Fibroblast of upper back skin (primary cell): ENCODE data around the gene ATP6AP1.
"Not testable (repeated sequence)": the region's sequence is repeated elsewhere in the genome, so short reads cannot be mapped to it uniquely, and the experiment has no call there.

ENCODE experiments used
- DNase-seq: peaks from one replicate; pipeline ENCODE4 v3.0.0-alpha.2; 2013

The ATP6AP1 gene

DNA sequence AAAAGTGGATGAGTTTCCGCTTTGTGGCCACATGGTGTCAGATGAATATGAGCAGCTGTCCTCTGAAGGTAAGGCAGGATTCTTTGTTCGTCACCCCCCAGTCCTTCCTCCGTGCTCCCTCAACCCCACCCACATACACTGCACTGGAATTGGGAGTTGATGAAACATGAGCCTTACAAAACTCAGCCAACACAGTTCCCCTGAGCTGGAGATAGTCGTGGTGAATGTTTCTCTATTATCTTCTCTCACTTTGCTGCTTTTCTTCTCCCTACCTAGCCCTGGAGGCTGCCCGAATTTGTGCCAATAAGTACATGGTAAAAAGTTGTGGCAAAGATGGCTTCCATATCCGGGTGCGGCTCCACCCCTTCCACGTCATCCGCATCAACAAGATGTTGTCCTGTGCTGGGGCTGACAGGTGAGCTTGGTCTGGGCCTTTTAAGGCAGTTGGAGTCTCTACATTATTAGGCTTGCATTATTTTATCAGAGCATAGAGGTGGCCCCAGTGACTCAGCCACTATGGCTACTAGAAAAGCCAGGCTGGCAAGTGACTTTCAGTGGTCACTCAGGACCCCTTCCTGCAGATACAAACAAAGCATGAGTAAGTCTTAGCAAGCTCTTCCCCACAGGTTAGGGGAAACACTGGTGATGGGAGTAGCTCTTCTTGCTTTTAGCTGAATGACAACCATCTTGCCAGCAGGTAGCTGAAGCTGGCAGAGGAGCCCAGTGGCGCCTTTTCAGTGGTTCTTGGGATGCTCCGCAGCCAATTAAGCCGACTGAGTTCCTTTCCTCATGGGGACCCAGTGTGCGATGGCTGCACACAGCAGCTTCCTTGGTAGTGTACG, 28.7 kb upstream of the ATP6AP1 start:
- DNase-seq, result no peak

DNA sequence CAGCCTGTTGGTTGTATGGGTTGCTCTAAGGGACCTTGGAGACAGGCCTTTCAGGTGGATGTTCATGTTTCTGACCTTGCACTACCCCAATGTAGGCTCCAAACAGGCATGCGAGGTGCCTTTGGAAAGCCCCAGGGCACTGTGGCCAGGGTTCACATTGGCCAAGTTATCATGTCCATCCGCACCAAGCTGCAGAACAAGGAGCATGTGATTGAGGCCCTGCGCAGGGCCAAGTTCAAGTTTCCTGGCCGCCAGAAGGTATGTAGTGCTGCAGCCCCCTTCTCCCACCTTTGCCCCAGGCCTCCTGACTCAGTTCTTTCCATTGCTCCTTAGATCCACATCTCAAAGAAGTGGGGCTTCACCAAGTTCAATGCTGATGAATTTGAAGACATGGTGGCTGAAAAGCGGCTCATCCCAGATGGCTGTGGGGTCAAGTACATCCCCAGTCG, 28.1 kb upstream of the ATP6AP1 start:
- DNase-seq, result not testable (repeated sequence)

DNA sequence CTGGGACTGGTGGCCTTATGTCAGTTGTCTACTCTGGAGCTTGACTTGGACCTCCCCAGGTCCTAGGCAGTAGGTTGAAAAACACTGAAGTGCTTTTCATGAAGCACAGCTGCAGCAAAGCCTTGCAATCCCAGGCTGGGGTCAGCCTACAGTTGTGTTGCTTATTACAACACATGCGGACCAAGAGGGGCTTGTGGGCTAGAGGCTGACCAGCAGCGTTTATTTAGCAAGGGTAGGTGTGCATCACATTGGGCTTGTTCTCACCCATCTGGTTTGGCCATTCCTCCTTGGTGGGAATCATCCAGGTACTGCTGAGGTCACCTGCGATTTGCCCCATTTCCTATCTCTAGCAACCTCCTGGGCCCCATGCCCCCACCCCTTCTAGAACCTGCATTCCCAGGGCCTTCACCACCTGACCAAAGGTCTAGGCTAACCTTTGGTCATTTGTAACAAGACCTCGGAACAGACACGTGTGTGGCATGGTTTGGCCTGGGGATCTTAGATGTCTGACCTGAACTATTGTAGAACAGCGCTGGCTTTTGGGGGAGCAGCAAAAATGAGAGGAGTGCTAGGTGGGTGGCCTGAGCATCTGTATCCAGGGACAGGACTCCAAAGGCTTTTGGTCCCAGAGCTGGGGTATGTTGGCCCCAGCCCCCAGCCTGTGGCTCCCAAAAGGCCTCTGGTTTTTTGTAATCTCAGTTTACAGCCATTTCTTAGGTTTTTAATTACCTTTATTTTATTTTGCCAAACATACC, 27.3 kb upstream of the ATP6AP1 start:
- peak; percentile 40 for DNase-seq

DNA sequence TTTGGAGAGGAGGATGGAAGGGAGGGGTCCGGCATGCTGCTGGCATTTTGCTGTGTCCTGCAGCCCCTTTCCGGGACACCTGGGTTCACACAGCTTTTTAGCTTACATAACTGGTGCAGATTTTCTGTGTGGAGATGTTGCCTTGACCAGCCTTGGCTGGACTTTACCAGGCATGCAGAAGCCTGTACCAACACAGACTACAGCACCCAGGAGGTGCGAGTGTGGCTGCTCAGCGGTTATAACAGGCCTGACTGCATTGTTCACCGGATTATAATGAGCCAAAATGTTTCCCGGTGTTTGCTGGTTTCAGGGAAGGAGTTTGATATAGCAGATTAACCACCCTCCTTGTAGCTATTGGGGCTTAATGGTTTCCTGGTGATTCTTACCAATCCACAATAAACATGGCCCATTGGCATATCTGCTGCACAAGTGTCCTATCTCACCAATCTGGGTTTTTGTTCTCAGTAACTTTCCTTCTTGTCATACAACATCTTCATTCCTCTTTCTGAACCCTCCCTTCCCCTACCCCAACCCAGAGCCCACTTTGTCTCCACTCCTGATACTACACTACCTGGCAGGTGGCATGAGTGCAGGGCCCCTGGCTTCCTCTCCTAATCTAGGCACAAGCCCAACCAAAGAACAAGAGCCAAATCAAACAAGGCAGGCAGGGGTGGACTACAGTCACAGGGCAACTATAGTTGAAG, 26.4 kb upstream of the ATP6AP1 start:
- DNase-seq, result no peak

DNA sequence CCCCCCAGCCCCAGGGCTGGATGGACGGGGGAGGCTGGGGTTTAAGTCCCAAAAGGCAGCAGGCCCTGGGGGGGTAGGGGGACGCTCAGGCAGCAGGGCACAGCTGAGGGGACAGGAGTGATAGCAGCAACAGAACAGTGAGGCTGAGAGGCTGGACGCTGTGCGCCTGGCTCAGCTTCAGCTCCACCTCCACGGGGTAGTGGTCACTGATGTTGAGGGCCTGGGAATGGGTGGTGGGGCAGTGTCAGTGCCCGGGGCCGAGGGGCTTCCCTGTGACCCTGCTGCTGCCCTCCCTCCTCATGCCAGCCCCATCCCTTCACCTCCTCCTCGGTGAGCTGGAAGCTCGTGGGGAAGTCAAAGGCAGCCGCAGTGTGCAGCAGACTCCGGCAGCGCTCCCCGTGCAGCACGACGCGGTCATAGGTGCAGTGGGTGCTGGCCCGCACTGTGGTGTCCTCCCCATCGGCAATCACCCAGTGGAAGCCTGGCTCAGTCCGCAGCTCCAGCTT, 25.8 kb upstream of the ATP6AP1 start:
- no peak for DNase-seq

DNA sequence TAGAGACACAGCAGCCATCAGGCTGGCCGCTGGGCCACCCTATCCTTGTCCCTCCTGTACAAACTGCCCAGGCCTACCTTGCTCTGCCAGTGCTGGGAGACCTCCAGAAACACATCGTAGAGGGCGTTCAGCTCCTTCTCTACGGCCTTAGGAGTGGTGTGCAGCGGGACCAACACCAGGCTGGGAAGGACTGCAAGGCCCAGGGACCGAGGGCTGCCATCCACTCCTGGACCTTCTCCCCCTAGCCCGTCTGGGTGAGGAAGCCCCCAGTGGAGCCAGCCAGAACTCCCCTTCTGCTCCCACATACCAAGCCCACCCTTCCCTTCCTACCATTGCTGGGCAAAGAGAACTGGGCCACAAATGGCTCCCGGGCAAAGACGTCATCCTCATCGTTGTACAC, 25.3 kb upstream of the ATP6AP1 start:
- no peak for DNase-seq

DNA sequence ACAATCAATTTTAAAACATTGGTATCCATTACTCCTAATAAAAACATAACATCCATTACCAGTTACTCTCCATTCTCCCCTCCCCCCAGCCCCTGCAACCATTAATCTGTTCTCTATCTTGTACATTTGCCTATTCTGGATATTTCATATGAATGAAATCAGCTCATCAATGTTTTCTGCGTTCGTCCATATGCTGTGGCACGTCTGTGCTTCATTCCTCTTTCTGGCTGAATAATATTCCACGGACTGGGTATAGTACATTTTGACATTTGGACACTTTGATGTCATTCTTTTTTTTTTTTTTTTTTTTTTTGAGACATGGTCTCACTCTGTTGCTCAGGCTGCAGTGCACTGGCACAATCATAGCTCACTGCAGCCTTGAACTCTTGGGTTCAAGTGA, 24.6 kb upstream of the ATP6AP1 start:
- no peak for DNase-seq

DNA sequence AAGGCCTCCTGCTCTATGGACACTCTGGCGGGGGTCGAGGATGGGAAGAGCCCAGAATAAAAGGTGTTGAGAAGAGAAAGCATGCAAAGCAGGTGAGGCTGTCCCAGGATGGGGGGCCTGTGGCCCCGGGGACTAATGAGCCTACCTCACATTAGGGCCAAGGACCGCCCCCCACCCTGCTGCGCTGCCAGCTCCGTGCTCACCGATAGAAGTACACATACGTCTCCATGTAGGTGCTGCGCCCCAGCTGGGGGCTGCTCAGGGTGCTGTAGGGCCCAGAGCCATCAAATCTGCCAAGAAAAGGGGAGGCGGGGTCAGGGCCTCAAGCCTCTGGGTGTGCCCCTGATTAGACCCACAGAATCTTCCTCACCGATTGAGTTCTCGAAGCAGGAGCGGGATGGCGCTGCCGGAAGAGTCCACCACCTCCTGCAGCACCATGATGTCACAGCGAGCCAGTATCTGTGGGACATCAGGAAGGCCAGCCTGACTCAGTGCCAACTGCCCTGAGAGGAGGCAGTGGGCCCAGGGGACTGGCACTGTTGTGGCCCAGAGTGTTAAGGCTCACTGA, 23.8 kb upstream of the ATP6AP1 start:
- no peak for DNase-seq

DNA sequence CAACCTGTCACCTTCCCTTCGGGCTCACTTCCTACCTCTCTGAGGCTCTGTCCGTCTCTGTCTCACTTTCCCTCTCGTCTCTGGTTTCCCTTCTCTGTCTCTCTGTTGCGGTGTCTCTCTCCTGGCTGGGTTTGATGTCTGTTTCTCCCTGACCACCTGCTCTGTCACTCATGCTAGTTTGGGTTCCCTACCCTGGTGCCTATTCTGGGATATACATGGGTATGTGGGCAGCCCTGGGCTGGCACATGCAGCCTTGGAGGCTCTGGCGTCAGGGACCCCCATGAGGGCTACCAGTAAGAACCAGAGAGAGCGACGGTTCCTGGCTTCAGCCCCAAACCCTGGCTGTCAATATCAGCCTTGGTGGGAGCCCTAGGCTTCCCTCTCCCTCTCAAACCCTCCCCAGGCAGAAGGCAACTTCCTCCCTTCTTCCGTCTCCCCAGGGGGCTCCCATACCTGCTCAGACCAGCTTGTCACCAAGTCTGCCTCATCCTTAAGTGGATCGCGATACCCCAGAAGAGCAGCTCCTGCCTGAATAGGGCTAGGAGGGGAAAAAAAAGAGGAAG, 19.7 kb upstream of the ATP6AP1 start:
- DNase-seq, result no peak

DNA sequence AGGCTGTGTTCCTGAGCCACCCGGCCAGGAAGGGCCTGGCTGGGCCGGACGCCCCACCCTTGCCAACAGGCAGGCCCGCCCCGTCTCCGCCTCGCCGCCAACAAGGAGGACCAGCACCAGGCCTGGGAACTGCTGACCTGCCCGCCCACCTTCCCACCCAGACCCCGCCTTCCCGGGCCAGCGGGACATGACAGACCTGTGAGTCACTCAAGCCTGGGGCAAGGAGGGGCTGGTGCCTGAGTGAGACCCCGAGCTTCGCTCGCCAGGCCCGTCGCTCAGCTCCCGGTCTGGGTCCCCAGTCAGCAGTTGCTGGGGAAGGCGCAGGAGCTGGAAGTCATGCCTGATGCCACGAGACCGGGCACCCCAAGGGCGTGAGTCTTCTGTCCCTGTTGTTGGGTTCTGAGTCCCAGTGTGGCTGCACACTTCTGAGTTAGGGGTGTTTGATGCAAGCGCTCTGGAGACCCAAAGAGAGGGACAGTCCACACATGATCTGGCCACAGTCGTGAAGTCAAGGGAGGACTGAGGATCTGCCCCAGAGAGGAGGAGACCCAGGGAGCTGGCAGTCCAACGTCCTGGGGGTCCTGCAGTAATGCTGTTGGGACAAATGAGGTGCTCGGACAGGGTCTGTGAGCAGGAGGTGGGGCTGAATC, 19.1 kb upstream of the ATP6AP1 start, which contains the start of gene DNASE1L1:
Gene DNASE1L1 (minus strand): TSS at position 33 of the 650 bp plus-strand sequence. CDS start 3,686 bp downstream, outside the sequence.
- peak; percentile 81 for DNase-seq

DNA sequence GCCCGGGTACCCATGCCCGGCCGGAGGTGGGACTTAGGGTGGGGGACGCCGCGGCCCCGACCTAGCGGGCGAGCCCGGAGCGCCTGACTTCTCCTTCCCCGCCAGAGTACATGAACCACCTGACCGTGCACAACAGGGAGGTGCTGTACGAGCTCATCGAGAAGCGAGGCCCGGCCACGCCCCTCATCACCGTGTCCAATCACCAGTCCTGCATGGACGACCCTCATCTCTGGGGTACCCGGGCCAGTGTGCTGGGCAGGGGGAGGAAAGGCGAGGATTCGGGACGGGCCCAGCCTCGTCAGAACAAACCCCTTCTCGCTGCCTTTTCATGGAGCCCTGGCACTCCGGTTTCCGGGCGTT, 16.5 kb upstream of the ATP6AP1 start:
- no peak for DNase-seq

DNA sequence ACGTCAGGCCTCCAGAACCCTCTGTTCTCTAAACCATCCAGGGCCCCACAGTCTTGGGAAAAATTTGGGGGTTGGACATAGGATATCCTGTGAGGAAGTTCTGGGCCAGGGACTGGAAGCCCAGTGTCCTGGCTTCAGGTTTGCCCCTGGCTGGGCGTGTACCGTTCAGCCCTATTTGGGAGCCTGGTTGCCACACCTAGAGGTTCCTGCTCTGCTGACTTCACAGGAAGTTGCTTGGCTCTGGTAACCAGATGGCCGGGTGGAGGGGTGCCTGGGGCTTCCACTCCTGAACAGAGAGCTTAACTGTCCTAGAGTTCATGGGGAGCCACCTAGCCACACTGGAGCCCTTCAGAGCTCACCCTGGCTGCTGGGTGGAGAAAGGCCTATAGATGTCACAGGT, 16.0 kb upstream of the ATP6AP1 start:
- DNase-seq, result no peak

DNA sequence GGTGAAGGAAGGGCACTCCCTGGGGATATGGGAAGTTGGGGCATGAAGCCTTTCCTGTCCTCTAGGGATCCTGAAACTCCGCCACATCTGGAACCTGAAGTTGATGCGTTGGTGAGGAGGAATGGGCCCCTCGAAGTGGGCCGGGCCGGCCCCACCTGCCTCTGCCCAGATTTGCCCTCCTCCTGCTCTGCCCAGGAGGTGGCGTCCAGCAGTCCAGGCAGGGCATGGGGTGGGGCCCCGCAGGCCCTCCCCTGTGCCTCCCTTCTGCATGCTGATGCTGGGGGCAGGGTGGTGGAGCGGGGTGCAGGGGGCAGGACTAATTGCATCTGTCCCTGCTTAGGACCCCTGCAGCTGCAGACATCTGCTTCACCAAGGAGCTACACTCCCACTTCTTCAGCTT, 15.3 kb upstream of the ATP6AP1 start:
- DNase-seq, result no peak

DNA sequence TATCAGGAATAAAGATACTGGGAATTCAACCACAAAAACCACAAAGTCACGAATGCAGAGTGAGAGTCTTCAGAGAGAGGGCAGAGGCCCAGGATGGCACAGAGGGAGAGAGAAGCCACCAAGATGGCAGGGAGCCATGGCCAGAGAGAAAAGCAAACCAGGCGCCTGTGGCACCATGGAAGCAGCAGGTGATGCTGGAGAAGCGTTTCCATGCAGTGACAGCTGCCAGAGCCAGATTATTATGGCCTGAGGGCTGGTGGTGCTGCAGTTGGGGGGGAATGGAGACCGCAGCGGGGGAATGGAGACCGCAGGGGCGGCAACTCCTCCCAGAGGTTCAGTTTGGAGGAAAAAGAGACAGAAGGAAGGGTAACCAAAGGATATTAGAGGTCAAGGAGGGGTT, 11.3 kb upstream of the ATP6AP1 start:
- no peak for DNase-seq

DNA sequence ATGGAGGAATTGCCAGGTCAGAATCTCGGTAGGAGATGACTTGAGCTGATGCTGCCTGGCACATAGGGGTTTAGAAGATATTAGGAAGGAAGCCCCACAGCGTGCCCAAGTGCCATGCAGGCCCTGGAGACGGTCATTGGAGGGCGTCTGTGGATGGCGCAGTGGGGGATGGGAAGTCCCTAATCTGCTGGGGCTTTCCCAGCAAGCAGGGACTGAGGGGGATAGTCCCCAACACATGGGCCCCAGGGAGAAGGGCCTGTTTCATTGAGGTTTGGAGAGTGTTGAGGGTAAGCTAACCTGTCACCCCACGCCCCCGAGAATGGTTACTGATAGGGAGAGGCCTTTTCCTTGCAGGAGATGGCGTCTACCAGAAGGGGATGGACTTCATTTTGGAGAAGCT, 9.3 kb upstream of the ATP6AP1 start:
- no peak for DNase-seq

DNA sequence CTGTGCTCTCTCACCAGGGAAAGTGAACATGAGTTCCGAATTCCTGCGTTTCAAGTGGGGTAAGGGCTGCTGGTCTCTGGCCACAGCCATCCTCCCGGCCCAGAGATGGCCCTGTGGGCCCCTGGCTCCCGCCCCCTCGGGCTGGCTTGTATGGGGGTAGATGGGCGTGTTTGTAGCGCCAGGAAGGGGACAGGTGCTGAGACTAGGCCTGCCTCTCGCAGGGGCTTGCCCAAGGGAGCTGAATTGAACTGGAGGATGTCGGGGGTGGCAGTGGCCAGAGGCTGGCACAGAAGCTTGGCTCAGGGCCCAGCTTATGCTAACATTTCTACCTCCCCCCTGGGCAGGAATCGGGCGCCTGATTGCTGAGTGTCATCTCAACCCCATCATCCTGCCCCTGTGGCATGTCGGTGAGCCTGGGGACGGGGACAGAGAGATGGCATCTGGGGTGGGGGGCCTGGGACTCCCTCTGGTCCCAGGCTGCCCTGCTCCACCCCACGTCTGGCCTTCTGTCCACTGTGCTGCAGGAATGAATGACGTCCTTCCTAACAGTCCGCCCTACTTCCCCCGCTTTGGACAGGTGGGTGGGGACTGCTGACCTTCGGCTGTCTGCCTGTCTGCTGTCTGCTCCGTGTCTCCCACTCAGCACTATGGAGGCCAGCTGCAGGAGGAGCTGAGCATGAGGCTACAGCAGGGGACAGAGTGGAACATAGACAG, 8.6 kb upstream of the ATP6AP1 start:
- no peak for DNase-seq

DNA sequence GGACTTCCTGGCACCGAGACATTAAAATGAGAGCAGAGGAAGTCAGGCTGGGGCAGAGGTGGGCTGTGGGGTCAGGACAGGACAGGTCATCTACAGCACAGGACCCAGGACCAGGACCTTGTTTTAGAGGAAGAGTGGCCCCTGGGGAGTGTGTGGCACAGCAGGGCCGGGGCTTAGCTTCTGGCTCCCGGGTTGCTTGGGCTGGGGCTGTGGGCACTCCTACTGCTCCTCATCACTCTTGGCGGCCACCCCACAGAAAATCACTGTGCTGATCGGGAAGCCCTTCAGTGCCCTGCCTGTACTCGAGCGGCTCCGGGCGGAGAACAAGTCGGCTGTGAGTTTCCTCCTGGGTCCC, 8.1 kb upstream of the ATP6AP1 start:
- no peak for DNase-seq

DNA sequence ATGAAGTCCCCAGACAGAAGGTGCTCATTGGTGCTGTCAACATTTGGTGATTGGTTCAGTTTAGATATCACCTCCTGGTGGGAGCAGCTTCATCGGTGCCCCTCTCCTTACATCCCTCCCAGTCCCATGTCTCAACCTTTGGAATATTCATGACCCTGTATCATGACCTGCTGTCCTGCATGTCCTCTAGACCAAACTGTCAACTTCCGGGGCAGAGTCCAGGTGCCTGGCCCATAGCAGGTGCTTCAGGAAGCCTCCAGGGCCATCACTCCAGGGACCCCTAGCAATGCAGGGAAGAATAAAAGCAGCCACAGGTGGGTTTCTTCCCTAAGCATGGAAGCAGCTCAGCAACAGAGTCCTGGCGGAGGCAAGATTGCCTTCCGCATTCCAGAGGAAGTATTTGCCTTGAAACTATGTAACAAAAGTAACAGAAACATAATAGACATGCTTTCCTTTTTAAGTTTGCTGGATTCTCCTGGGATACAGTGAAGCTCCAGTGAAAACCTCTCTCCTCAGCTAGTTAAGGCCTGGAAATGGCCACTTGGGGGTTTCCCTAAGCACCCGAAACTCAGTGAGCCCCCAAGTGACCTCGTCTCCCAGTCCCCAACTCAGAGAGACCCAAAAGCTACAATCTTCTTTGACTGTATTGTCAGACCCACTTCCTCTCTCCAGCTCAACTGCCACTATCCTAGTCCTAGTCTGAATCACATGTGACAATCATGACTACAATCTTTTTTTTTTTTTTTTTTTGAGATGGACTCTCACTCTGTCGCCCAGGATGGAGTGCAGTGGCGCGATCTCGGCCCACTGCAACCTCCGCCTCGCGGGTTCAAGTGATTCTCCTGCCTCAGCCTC, 1.3 kb upstream of the ATP6AP1 start:
- no peak for DNase-seq

DNA sequence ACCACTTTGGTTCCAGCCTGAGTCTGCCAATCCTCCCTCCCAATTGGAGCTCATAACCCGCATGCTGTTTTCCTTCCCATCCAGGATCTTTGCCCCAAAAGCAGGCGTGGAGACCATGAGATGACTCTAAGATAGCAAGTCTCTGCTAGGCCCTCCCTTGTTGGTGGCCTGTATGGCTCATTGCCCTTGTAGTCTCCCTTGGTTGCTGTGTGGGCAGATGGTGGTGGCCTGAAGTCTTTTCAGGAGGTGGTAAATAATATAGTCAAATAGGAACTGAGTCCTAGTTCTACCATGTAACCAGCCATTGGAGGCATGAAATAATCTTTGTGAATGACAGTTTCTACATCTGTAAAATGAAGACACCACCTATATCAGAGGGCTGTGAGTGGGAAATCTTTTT, 1.2 kb downstream of the ATP6AP1 start:
- DNase-seq, result no peak

DNA sequence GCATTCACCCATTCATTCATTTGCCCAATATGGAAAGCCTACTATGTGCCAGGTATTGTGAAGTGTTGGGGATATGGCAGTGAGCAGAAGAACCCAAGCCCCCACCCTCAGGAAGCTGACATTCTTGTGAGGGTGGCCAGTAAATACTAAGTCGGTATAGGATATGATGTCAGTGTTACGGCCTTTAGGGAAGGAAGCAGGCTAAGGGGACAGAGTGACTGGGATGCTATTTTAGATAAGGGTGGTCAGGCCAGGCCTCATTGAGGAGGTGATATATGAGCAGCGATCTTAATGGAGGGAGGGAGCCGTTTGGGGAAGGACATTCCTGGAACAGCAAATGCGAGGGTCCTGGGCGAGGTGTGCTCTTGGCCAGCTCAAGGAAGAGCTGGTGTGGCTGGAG, 2.0 kb downstream of the ATP6AP1 start:
- no peak for DNase-seq

DNA sequence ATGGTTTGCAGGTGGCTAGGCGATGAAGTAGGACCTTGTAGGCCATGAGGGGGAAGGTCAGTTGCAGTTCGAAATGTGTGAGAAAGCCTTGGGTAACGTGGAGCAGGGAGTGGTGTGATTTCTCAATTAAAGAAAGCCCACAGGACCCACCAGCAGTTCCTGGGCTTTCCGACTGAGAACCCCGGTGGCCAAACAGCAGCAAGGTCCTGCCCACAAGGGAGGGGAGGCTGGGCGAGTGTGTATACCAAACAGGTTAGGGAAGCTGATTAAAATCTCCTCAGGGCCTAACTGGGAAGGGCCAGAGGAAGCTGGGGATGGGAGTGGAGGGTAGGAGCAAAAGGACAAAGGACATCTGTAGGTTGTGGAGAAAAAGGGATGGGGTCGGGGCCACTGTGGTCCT, 2.4 kb downstream of the ATP6AP1 start:
- DNase-seq, result no peak
